Central memory CD8-positive, alpha-beta T cell (primary cell): ENCODE results near the gene NUP35.
"Not testable (repeated sequence)": the region's sequence is repeated elsewhere in the genome, so short reads cannot be mapped to it uniquely, and the experiment has no call there.

Source experiments
- ATAC-seq: fragments of 150-1000 bp; cut with Tn5 transposase; replicated peaks from 2 replicates; pipeline ENCODE4 v1.10.0; 2022; ENCODE audit warnings: mild to moderate bottlenecking, moderate FRiP score, moderate number of reproducible peaks; ENCODE audit not compliant: poor library complexity, severe bottlenecking; ENCODE audit errors: extremely low read depth
- DNase-seq, 2 donors: peaks; one replicate each; pipeline ENCODE4 v3.0.0; 2021; ENCODE audit warnings: low spot score in 2 of 2
- H3K27ac Mint-ChIP-seq: one replicate; pipeline ENCODE4 v1.8.0; 2022; ENCODE audit warnings: low read depth, mild to moderate bottlenecking, moderate library complexity, mixed read lengths
- H3K27me3 Mint-ChIP-seq: one replicate; pipeline ENCODE4 v1.8.0; 2022; ENCODE audit warnings: mixed read lengths
- H3K36me3 Mint-ChIP-seq: one replicate; pipeline ENCODE4 v1.8.0; 2022; ENCODE audit warnings: mild to moderate bottlenecking, moderate library complexity, mixed read lengths; ENCODE audit not compliant: insufficient read depth
- H3K4me1 Mint-ChIP-seq: one replicate; pipeline ENCODE4 v1.8.0; 2022; ENCODE audit warnings: mixed read lengths
- H3K4me3 Mint-ChIP-seq: one replicate; pipeline ENCODE4 v1.8.0; 2022; ENCODE audit warnings: mild to moderate bottlenecking, moderate library complexity, mixed read lengths
- H3K9me3 Mint-ChIP-seq: one replicate; pipeline ENCODE4 v1.8.0; 2022; ENCODE audit warnings: mixed read lengths

NUP35 gene

GRCh38 chr2:183112577-183112976 lies 11.7 kb upstream of the NUP35 start:
- no peak for DNase-seq
- Mint-ChIP-seq H3K4me3 (no peak overlapping the region), H3K4me1 (no peaks in the 10 kb centered on the region), H3K27me3 (peaks cover 33% of the 10 kb centered on the region), H3K9me3 (no peaks in the 10 kb centered on the region), H3K36me3 (no peaks in the 10 kb centered on the region), H3K27ac (no peak overlapping the region)
- no peak for ATAC-seq

- H3K9me3 Mint-ChIP-seq = no peaks in the 10 kb centered on the region
- no peak overlapping the region for H3K27ac Mint-ChIP-seq
- DNase-seq (no peak), ATAC-seq (no peak)
- H3K4me1 Mint-ChIP-seq = no peaks in the 10 kb centered on the region
- no peaks in the 10 kb centered on the region for H3K36me3 Mint-ChIP-seq
- H3K4me3 Mint-ChIP-seq = no peak overlapping the region
- peaks cover 33% of the 10 kb centered on the region for H3K27me3 Mint-ChIP-seq
Measured at GRCh38 chr2:183113630-183114029, 10.6 kb upstream of the NUP35 start.

- DNase-seq (no peak), ATAC-seq (no peak)
- no peak overlapping the region for H3K27ac Mint-ChIP-seq
- no peaks in the 10 kb centered on the region for H3K36me3 Mint-ChIP-seq
- no peaks in the 10 kb centered on the region for H3K9me3 Mint-ChIP-seq
- H3K4me1 Mint-ChIP-seq = no peaks in the 10 kb centered on the region
- H3K4me3 Mint-ChIP-seq = no peak overlapping the region
- peaks cover 49% of the 10 kb centered on the region for H3K27me3 Mint-ChIP-seq
Measured at GRCh38 chr2:183117226-183117625, 7.0 kb upstream of the NUP35 start.

DNA sequence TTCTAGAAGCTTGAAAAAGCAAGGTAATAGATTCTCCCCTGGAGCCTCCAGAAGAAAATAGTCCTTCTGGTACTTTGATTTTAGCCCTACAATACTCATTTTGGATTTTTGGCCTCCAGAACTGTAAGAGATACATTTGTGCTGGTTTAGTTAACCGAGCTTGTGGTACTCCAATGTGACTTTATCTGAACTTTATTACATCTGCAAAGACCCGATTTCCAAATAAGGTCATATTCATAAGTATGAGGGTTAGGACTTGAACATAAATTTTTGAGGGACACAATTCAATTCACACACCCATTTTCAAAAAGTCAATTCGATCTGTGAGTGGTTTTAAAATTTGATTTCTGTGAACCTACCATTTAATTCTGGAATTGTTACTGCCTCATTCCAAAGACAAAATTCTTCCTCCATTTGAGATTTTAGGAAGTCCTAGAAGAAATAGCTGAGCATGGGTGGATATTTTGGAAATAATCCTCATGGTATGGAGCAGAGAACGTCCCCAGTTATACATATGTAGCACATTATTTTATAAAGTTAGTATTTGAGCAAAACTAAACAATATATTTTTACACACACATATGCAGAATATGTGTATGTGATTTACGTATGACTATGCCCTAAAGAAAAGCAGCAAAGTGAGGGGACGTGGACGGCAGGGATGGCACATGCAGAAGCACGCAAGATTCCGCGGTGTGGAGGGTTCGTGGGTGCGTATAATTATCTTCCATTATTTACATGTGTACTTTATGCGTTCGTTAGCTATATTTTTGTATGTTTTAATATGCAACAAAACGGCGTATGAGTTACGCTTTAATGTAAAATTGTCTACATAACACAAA lies 905 bp upstream of the NUP35 start:
- Mint-ChIP-seq H3K4me3 (peak overlapping the region; percentile 88), H3K4me1 (peaks cover 18% of the 10 kb centered on the region), H3K27ac (peak overlapping the region; percentile 91), H3K9me3 (no peaks in the 10 kb centered on the region), H3K36me3 (peaks cover 11% of the 10 kb centered on the region), H3K27me3 (peaks cover 37% of the 10 kb centered on the region)
- ATAC-seq = no peak
- no peak for DNase-seq

DNA sequence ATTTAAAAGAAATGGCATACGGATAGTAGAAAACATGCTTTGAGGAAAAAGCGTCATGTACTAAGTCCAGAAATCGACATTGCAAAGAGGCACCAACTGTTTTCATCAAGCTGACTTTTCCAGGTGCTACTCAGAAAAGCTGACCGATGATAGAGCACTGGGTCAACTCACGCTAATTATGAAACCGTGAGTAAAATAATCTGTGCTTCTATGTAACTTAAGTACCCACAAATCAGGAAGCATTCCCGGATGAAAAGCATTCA lies 353 bp upstream of the NUP35 start:
- peaks cover 11% of the 10 kb centered on the region for H3K36me3 Mint-ChIP-seq
- ATAC-seq (peak; percentile 4), DNase-seq (no peak)
- H3K27me3 Mint-ChIP-seq = peaks cover 36% of the 10 kb centered on the region
- H3K27ac Mint-ChIP-seq = peak overlapping the region; percentile 91
- peaks cover 20% of the 10 kb centered on the region for H3K4me1 Mint-ChIP-seq
- peak overlapping the region; percentile 88 for H3K4me3 Mint-ChIP-seq
- H3K9me3 Mint-ChIP-seq = no peaks in the 10 kb centered on the region

GRCh38 chr2:183124957-183125255 lies 663 bp downstream of the NUP35 start:
- H3K9me3 Mint-ChIP-seq = no peaks in the 10 kb centered on the region
- H3K4me1 Mint-ChIP-seq = peaks cover 22% of the 10 kb centered on the region
- peaks cover 25% of the 10 kb centered on the region for H3K27me3 Mint-ChIP-seq
- ATAC-seq (no peak), DNase-seq (no peak)
- peaks cover 11% of the 10 kb centered on the region for H3K36me3 Mint-ChIP-seq
- H3K4me3 Mint-ChIP-seq = peak overlapping the region; percentile 88
- H3K27ac Mint-ChIP-seq = peak overlapping the region; percentile 91

GRCh38 chr2:183125659-183126341 lies 1.6 kb downstream of the NUP35 start:
- H3K9me3 Mint-ChIP-seq = no peaks in the 10 kb centered on the region
- H3K4me1 Mint-ChIP-seq = peaks cover 22% of the 10 kb centered on the region
- peaks cover 11% of the 10 kb centered on the region for H3K36me3 Mint-ChIP-seq
- ATAC-seq (no peak), DNase-seq (no peak)
- H3K27ac Mint-ChIP-seq = peak overlapping the region; percentile 91
- peaks cover 17% of the 10 kb centered on the region for H3K27me3 Mint-ChIP-seq
- H3K4me3 Mint-ChIP-seq = peak overlapping the region; percentile 88

GRCh38 chr2:183126635-183127034 lies 2.4 kb downstream of the NUP35 start:
- no peak for ATAC-seq
- Mint-ChIP-seq H3K4me1 (peaks cover 22% of the 10 kb centered on the region), H3K36me3 (peaks cover 13% of the 10 kb centered on the region), H3K27me3 (peaks cover 8% of the 10 kb centered on the region), H3K9me3 (no peaks in the 10 kb centered on the region), H3K4me3 (no peak overlapping the region), H3K27ac (no peak overlapping the region)
- no peak for DNase-seq

GRCh38 chr2:183134016-183134415 lies 9.8 kb downstream of the NUP35 start:
- Mint-ChIP-seq H3K27me3 (no peaks in the 10 kb centered on the region), H3K27ac (no peak overlapping the region), H3K4me3 (no peak overlapping the region), H3K4me1 (peaks cover 7% of the 10 kb centered on the region), H3K9me3 (no peaks in the 10 kb centered on the region), H3K36me3 (peaks cover 17% of the 10 kb centered on the region)
- ATAC-seq (no peak), DNase-seq (no peak)

DNA sequence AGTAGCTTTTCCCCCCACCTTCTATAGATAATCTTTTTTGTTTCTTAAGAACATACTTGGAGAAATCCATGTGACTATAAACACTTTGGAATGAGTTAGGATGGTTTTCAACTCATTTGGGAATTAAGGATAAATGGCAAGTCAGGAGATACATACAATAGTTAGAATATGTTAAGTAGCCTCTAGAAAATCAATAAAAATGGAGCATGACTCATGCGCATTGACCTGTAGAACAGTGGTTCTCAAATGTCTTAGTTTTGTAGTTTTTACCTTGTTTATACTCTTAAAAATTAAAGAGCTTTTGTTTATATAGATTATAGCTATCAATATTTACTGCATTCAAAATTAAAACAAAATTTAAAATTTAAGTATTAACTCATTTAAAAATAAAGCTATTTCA lies 24.7 kb downstream of the NUP35 start:
- Mint-ChIP-seq H3K27ac (no peak overlapping the region), H3K36me3 (peaks cover 8% of the 10 kb centered on the region), H3K27me3 (no peaks in the 10 kb centered on the region), H3K4me3 (no peak overlapping the region), H3K9me3 (no peaks in the 10 kb centered on the region), H3K4me1 (peaks cover 17% of the 10 kb centered on the region)
- ATAC-seq (no peak), DNase-seq (no peak)

GRCh38 chr2:183149489-183149888 lies 25.2 kb downstream of the NUP35 start:
- Mint-ChIP-seq H3K27me3 (no peaks in the 10 kb centered on the region), H3K4me1 (peaks cover 17% of the 10 kb centered on the region), H3K4me3 (no peak overlapping the region), H3K36me3 (peaks cover 6% of the 10 kb centered on the region), H3K27ac (no peak overlapping the region), H3K9me3 (no peaks in the 10 kb centered on the region)
- ATAC-seq (no peak), DNase-seq (no peak)

DNA sequence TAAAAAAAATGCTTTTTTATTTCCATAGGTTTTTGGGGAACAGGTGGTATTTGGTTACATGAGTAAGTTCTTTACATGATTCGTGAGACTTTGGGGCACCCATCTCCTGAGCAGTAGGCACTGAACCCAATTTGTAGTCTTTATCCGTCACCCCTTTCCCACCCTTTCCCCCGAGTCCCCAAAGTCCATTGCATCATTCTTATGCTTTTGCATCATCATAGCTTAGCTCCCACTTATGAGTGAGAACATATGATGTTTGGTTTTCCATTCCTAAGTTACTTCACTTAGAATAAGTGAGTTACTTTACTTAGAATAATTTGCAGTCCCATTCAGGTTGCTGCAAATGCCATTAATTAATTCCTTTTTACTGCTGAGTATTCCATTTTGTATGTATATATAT lies 28.0 kb downstream of the NUP35 start:
- H3K27ac Mint-ChIP-seq, DNase-seq, H3K36me3 Mint-ChIP-seq, H3K9me3 Mint-ChIP-seq, H3K4me1 Mint-ChIP-seq, H3K27me3 Mint-ChIP-seq, ATAC-seq, H3K4me3 Mint-ChIP-seq: not testable (repeated sequence)

DNA sequence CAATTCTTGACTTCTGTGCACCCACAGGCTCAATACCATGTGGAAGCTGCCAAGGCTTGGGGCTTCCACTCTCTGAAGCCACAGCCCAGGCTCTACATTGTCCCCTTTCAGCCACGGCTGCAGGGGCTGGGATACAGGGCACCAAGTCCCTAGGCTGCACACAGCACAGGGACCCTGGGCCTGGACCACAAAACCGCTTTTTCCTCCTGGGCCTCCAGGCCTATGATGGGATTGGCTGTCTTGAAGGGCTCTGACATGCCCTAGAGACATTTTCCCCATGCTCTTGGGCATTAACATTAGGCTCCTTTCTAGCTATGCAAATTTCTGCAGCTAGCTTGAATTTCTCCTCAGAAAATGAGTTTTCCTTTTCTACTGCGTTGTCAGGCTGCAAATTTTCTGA lies 29.7 kb downstream of the NUP35 start:
- ATAC-seq (no peak), DNase-seq (no peak)
- H3K9me3 Mint-ChIP-seq = no peaks in the 10 kb centered on the region
- H3K27ac Mint-ChIP-seq = no peak overlapping the region
- no peaks in the 10 kb centered on the region for H3K4me1 Mint-ChIP-seq
- H3K27me3 Mint-ChIP-seq = no peaks in the 10 kb centered on the region
- H3K4me3 Mint-ChIP-seq = no peak overlapping the region
- peaks cover 7% of the 10 kb centered on the region for H3K36me3 Mint-ChIP-seq
